CD4-positive, CD25-positive, alpha-beta regulatory T cell (primary cell): Measurements from ENCODE around the gene HNRNPA2B1. TPM values are rescaled to one million over a fixed set of nuclear protein-coding genes. Genes with fewer than 3 reads are reported as not detected.
A peak's percentile ranks its signal among the peaks of the same experiment; 100 is the strongest.

Experiments
- ATAC-seq, 2 donors: fragments of 150-1000 bp; cut with Tn5 transposase; one replicate each; pipeline ENCODE4 v1.10.0; 2021; ENCODE audit warnings: low read depth in 2 of 2, moderate number of reproducible peaks in 2 of 2, moderate library complexity in 1 of 2
- DNase-seq, 3 donors: peaks; one replicate each; pipeline versions ENCODE4 v3.0.0 to v3.0.0-alpha.2; 2012 to 2022; ENCODE audit warnings: mixed read lengths in 1 of 3
- H3K27ac ChIP-seq: one replicate; pipeline ENCODE4 v1.7.0; 2013; ENCODE audit warnings: mild to moderate bottlenecking, low read length; ENCODE audit not compliant: insufficient read depth, poor library complexity, severe bottlenecking
- H3K27me3 ChIP-seq: one replicate; pipeline ENCODE4 v1.7.0; 2013; ENCODE audit warnings: low read length; ENCODE audit not compliant: control insufficient read depth, insufficient read depth
- H3K36me3 ChIP-seq: one replicate; pipeline ENCODE4 v1.7.0; 2013; ENCODE audit warnings: mild to moderate bottlenecking, low read length, moderate library complexity; ENCODE audit not compliant: control insufficient read depth, insufficient read depth
- H3K4me1 ChIP-seq: 2 replicates; pipeline ENCODE4 v1.7.0; 2013; ENCODE audit warnings: mild to moderate bottlenecking, low read length; ENCODE audit not compliant: insufficient read depth, control insufficient read depth, poor library complexity, severe bottlenecking
- H3K4me3 ChIP-seq: one replicate; pipeline ENCODE4 v1.7.0; 2013; ENCODE audit warnings: low read depth, mild to moderate bottlenecking, low read length, moderate library complexity
- H3K9me3 ChIP-seq, 2 experiments: 1 replicate in 1 of 2; 2 replicates in 1 of 2; pipeline ENCODE4 v1.7.0; 2013; ENCODE audit warnings: low read length in 2 of 2, mild to moderate bottlenecking in 1 of 2, moderate library complexity in 1 of 2; ENCODE audit not compliant: control insufficient read depth in 2 of 2
- H3K27ac Mint-ChIP-seq, 3 donors: one replicate each; pipeline ENCODE4 v1.8.0; 2020 to 2022; ENCODE audit warnings: mild to moderate bottlenecking in 3 of 3, mixed read lengths in 3 of 3, moderate library complexity in 2 of 3
- H3K27me3 Mint-ChIP-seq: one replicate; pipeline ENCODE4 v1.8.0; 2022; ENCODE audit warnings: mild to moderate bottlenecking, mixed read lengths
- H3K36me3 Mint-ChIP-seq: one replicate; pipeline ENCODE4 v1.8.0; 2020; ENCODE audit warnings: mixed read lengths
- H3K4me1 Mint-ChIP-seq, 4 donors: one replicate each; pipeline ENCODE4 v1.8.0; 2020 to 2022; ENCODE audit warnings: mixed read lengths in 4 of 4, mild to moderate bottlenecking in 1 of 4
- H3K4me3 Mint-ChIP-seq, 4 donors: one replicate each; pipeline ENCODE4 v1.8.0; 2020 to 2022; ENCODE audit warnings: mild to moderate bottlenecking in 4 of 4, mixed read lengths in 4 of 4, moderate library complexity in 3 of 4
- H3K9me3 Mint-ChIP-seq, 7 donors: one replicate each; pipeline ENCODE4 v1.8.0; 2020 to 2022; ENCODE audit warnings: mixed read lengths in 7 of 7, mild to moderate bottlenecking in 3 of 7, moderate library complexity in 2 of 7
- polyA plus RNA-seq, 4 donors: library from polyadenylated mRNA; unstranded; fragments of 300-500 nt; fragmentation: Illumina TruSeq; gene quantifications; one replicate each; pipeline ENCODE4 v1.2.3, GENCODE V29; 2021
- total RNA-seq: library from RNA; stranded (reverse); gene quantifications from one replicate; pipeline ENCODE4 v1.2.3, GENCODE V29; 2022

The HNRNPA2B1 gene
- total and polyA plus RNA-seq, 5 donors from 2014 or later = 465 to 541 (median 509) TPM

DNA sequence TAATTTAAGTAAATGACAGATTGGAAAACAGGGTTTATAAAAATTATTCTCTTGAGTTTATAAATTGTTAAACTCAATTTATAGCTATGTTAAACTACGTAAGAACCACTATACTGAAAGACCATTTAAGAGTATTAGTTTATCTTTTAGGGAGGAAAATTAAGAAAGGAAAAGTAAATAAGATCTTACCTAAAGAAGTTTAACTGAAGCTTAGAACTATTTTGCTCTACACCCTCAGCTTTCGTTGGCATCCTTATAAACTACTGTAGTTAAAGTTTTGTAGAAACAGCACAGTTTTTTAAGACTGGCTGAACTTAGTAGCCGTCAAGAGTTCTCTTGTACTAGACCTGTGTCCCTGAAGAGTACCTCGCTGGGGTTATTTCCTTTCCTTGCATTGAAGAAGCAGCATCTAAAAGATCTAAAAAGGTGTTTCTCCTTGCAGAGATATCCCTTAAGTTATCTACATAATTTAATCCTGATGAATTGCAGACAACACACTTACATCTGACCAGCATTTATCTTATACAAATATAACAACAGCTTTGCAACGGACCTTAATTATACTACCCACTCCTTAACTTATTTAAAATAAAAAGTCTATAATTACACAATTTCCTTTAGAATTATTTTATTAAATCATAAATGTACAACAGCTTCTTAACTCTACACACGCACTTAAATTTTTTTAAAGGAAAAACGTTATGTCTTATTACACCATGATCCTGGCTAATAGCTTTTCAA lies 9.1 kb downstream of the HNRNPA2B1 start:
- Histone ChIP-seq H3K27me3 (no peaks in the 10 kb centered on the region), H3K36me3 (peaks cover 85% of the 10 kb centered on the region), H3K4me1 (peaks cover 79% of the 10 kb centered on the region), H3K4me3 (peak overlapping the region; percentile 63), H3K9me3 (no peaks in the 10 kb centered on the region), H3K27ac (no peak overlapping the region)
- no peak for ATAC-seq
- H3K4me1 Mint-ChIP-seq = peaks cover 58 to 92% (median 84%) of the 10 kb centered on the region in 4 donors
- H3K27ac Mint-ChIP-seq = peak overlapping the region in 1 of 3 donors; percentile 87
- H3K36me3 Mint-ChIP-seq = peaks cover 67% of the 10 kb centered on the region
- H3K27me3 Mint-ChIP-seq = peaks cover 5% of the 10 kb centered on the region
- no peaks in the 10 kb centered on the region for H3K9me3 Mint-ChIP-seq
- H3K4me3 Mint-ChIP-seq = peak overlapping the region; percentile 21 to 84 (median 66)
- DNase-seq = no peak

GRCh38 chr7:26190417-26190869 lies 10.1 kb downstream of the HNRNPA2B1 start:
- peak overlapping the region; percentile 8 to 58 (median 50) for H3K4me3 Mint-ChIP-seq
- peaks cover 79% of the 10 kb centered on the region for H3K36me3 ChIP-seq
- H3K4me1 ChIP-seq = peaks cover 71% of the 10 kb centered on the region
- H3K27me3 ChIP-seq = no peaks in the 10 kb centered on the region
- ATAC-seq = no peak
- no peak for DNase-seq
- H3K27me3 Mint-ChIP-seq = peaks cover 5% of the 10 kb centered on the region
- H3K27ac ChIP-seq = peak overlapping the region; percentile 55
- H3K36me3 Mint-ChIP-seq = peaks cover 61% of the 10 kb centered on the region
- peaks cover 50 to 89% (median 81%) of the 10 kb centered on the region in 4 donors for H3K4me1 Mint-ChIP-seq
- H3K27ac Mint-ChIP-seq = peak overlapping the region in 1 of 3 donors; percentile 20
- peak overlapping the region; percentile 28 for H3K4me3 ChIP-seq
- no peaks in the 10 kb centered on the region for H3K9me3 ChIP-seq
- no peaks in the 10 kb centered on the region for H3K9me3 Mint-ChIP-seq

GRCh38 chr7:26189697-26190096 lies 10.8 kb downstream of the HNRNPA2B1 start:
- H3K4me3 Mint-ChIP-seq = no peak overlapping the region
- H3K4me1 ChIP-seq = peaks cover 64% of the 10 kb centered on the region
- no peak overlapping the region for H3K4me3 ChIP-seq
- no peaks in the 10 kb centered on the region for H3K27me3 ChIP-seq
- H3K4me1 Mint-ChIP-seq = peaks cover 46 to 91% (median 83%) of the 10 kb centered on the region in 4 donors
- ATAC-seq (no peak), DNase-seq (no peak)
- H3K9me3 Mint-ChIP-seq = no peaks in the 10 kb centered on the region
- H3K36me3 Mint-ChIP-seq = peaks cover 64% of the 10 kb centered on the region
- peaks cover 5% of the 10 kb centered on the region for H3K27me3 Mint-ChIP-seq
- H3K27ac Mint-ChIP-seq = no peak overlapping the region
- peaks cover 74% of the 10 kb centered on the region for H3K36me3 ChIP-seq
- no peak overlapping the region for H3K27ac ChIP-seq
- no peaks in the 10 kb centered on the region for H3K9me3 ChIP-seq

- no peaks in the 10 kb centered on the region for H3K9me3 ChIP-seq
- peaks cover 0 to 1% (median 0%) of the 10 kb centered on the region in 7 donors for H3K9me3 Mint-ChIP-seq
- H3K4me3 ChIP-seq = no peak overlapping the region
- H3K4me3 Mint-ChIP-seq = peak overlapping the region in 2 of 4 donors; percentile 0 to 5
- ATAC-seq (no peak), DNase-seq (no peak)
- no peaks in the 10 kb centered on the region for H3K27me3 ChIP-seq
- peaks cover 64% of the 10 kb centered on the region for H3K36me3 Mint-ChIP-seq
- H3K4me1 Mint-ChIP-seq = peaks cover 46 to 91% (median 85%) of the 10 kb centered on the region in 4 donors
- H3K27ac ChIP-seq = peak overlapping the region; percentile 44
- peaks cover 68% of the 10 kb centered on the region for H3K36me3 ChIP-seq
- H3K27ac Mint-ChIP-seq = peak overlapping the region in 1 of 3 donors; percentile 47
- H3K27me3 Mint-ChIP-seq = peaks cover 4% of the 10 kb centered on the region
- H3K4me1 ChIP-seq = peaks cover 57% of the 10 kb centered on the region
These were observed 11.5 kb downstream of the HNRNPA2B1 start for GRCh38 chr7:26188957-26189541.

GRCh38 chr7:26188206-26188956 lies 12.2 kb downstream of the HNRNPA2B1 start:
- peaks cover 51% of the 10 kb centered on the region for H3K4me1 ChIP-seq

DNA sequence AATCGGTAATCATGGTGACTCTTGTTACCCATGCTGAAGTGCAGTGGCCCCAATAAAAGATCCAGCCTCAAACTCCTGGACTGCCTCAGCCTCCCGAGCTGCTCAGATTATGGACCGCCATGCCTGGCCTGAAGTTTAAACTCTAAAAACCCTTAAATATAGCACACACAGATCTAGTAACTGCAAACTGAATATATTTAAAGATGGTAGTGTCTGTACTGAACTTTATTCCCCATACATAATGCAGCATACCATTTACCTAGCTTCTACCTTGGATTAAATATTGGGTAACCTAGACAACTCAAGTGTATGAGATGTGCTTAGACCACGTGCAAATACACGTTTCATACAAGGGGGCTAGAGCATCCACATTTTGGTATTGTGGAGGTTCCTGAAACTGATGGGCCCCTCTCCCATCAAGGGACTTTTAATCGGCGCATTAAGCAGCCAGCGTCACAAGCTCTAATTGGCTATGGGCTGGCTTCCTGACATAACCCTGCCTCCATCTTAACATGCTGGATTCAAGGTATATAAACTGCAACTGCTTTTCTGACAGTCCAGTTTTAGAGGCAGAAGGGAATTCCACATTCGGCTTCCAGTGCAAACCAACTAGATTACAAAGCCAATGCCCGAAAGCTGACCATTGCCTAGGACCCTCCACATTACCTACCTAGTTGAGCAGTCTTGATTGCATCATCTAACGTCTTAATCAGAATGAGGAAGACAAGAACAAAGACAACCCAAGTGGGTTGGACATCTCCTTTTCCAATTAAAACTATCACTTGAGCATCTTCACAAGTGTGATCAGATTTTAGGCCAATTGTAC lies 13.0 kb downstream of the HNRNPA2B1 start:
- Mint-ChIP-seq H3K4me1 (peaks cover 39 to 90% (median 74%) of the 10 kb centered on the region in 4 donors), H3K4me3 (peak overlapping the region in 3 of 4 donors; percentile 6 to 18 (median 8)), H3K27ac (peak overlapping the region; percentile 47 to 63 (median 60)), H3K36me3 (peaks cover 54% of the 10 kb centered on the region), H3K9me3 (peaks cover 0 to 1% (median 0%) of the 10 kb centered on the region in 7 donors), H3K27me3 (no peaks in the 10 kb centered on the region)
- peak overlapping the region; percentile 5 for H3K4me3 ChIP-seq
- H3K27ac ChIP-seq = peak overlapping the region; percentile 47
- H3K36me3 ChIP-seq = peaks cover 54% of the 10 kb centered on the region
- peak in 1 of 2 donors; percentile 16 for ATAC-seq
- no peak for DNase-seq
- no peaks in the 10 kb centered on the region for H3K9me3 ChIP-seq
- H3K4me1 ChIP-seq = peaks cover 43% of the 10 kb centered on the region
- H3K27me3 ChIP-seq = no peaks in the 10 kb centered on the region

More at GRCh38 chr7:26188206-26188956, 12.2 kb downstream of the HNRNPA2B1 start:
- Mint-ChIP-seq H3K27ac (peak overlapping the region in 2 of 3 donors; percentile 47 to 60), H3K4me1 (peaks cover 43 to 91% (median 81%) of the 10 kb centered on the region in 4 donors), H3K4me3 (peak overlapping the region in 1 of 4 donors; percentile 5), H3K9me3 (peaks cover 0 to 1% (median 0%) of the 10 kb centered on the region in 7 donors), H3K36me3 (peaks cover 62% of the 10 kb centered on the region), H3K27me3 (no peaks in the 10 kb centered on the region)
- no peaks in the 10 kb centered on the region for H3K9me3 ChIP-seq
- DNase-seq (no peak), ATAC-seq (no peak)
- H3K27ac ChIP-seq = peak overlapping the region; percentile 44
- peaks cover 62% of the 10 kb centered on the region for H3K36me3 ChIP-seq
- no peaks in the 10 kb centered on the region for H3K27me3 ChIP-seq
- peak overlapping the region; percentile 5 for H3K4me3 ChIP-seq
